Measurements from ENCODE around the gene EIF2B5.

EIF2B5 gene

GRCh38 chr3:184175981-184176376, 40.8 kb downstream of the EIF2B5 start:
- Mint-ChIP-seq H3K27ac (peak overlapping the region; percentile 91 to 94 (median 94)), H3K4me1 (peaks cover 40% of the 10 kb centered on the region), H3K27me3 (ENCODE audit: low read depth) (no peaks in the 10 kb centered on the region), H3K4me3 (peak overlapping the region; percentile 94 to 99 (median 97)), H3K36me3 (ENCODE audit: low read depth) (peaks cover 55% of the 10 kb centered on the region), H3K9me3 (no peaks in the 10 kb centered on the region)
- TF ChIP-seq CTCF (IDR thresholded peaks at IDR 0.05; ENCODE audit: unreplicated experiment in 3 of 3) = no peak

- Mint-ChIP-seq H3K27me3 (ENCODE audit: low read depth) (no peaks in the 10 kb centered on the region), H3K4me1 (peaks cover 40% of the 10 kb centered on the region), H3K4me3 (peak overlapping the region; percentile 94 to 99 (median 97)), H3K36me3 (ENCODE audit: low read depth) (peaks cover 55% of the 10 kb centered on the region), H3K9me3 (no peaks in the 10 kb centered on the region), H3K27ac (peak overlapping the region; percentile 91 to 94 (median 94))
- TF ChIP-seq CTCF (IDR thresholded peaks at IDR 0.05; ENCODE audit: unreplicated experiment in 3 of 3) = no peak
Observed at GRCh38 chr3:184176377-184177330, 41.5 kb downstream of the EIF2B5 start.

- Mint-ChIP-seq H3K9me3 (no peaks in the 10 kb centered on the region), H3K27me3 (ENCODE audit: low read depth) (no peaks in the 10 kb centered on the region)
Observed at GRCh38 chr3:184177331-184177731, 42.2 kb downstream of the EIF2B5 start.

GRCh38 chr3:184177767-184178306, 42.7 kb downstream of the EIF2B5 start:
- Mint-ChIP-seq H3K27ac (peak overlapping the region in 1 of 3 experiments; percentile 76), H3K27me3 (ENCODE audit: low read depth) (no peaks in the 10 kb centered on the region), H3K36me3 (ENCODE audit: low read depth) (peaks cover 55% of the 10 kb centered on the region), H3K9me3 (no peaks in the 10 kb centered on the region), H3K4me3 (peak overlapping the region; percentile 94 to 99 (median 97)), H3K4me1 (peaks cover 40% of the 10 kb centered on the region)
- no peak for TF ChIP-seq CTCF (IDR thresholded peaks at IDR 0.05; ENCODE audit: unreplicated experiment in 3 of 3)

More at GRCh38 chr3:184177331-184177731, 42.2 kb downstream of the EIF2B5 start:
- Mint-ChIP-seq H3K27ac (peak overlapping the region; percentile 91 to 94 (median 94)), H3K36me3 (ENCODE audit: low read depth) (peaks cover 53% of the 10 kb centered on the region), H3K4me3 (peak overlapping the region; percentile 94 to 99 (median 97)), H3K4me1 (peaks cover 40% of the 10 kb centered on the region)
- TF ChIP-seq CTCF (IDR thresholded peaks at IDR 0.05; ENCODE audit: unreplicated experiment in 3 of 3) = no peak

- Mint-ChIP-seq H3K27me3 (ENCODE audit: low read depth) (no peaks in the 10 kb centered on the region), H3K4me3 (peak overlapping the region; percentile 68 to 99 (median 94)), H3K9me3 (no peaks in the 10 kb centered on the region), H3K4me1 (peaks cover 40% of the 10 kb centered on the region), H3K27ac (no peak overlapping the region), H3K36me3 (ENCODE audit: low read depth) (peaks cover 58% of the 10 kb centered on the region)
- no peak for TF ChIP-seq CTCF (IDR thresholded peaks at IDR 0.05; ENCODE audit: unreplicated experiment in 3 of 3)
Observed at GRCh38 chr3:184178521-184179138, 43.5 kb downstream of the EIF2B5 start.
